ENCODE results near the gene RBP3.
"Not testable (repeated sequence)": the region's sequence is repeated elsewhere in the genome, so short reads cannot be mapped to it uniquely, and the experiment has no call there.

Gene RBP3

GRCh38 chr10:47376522-47377220, 28.5 kb downstream of the RBP3 start:
- DNase-seq, result no peak

GRCh38 chr10:47378183-47378510, 30.0 kb downstream of the RBP3 start:
- DNase-seq, result no peak

- DNase-seq, result no peak
These were observed 30.7 kb downstream of the RBP3 start for GRCh38 chr10:47378606-47379444.

GRCh38 chr10:47379445-47379785, 31.3 kb downstream of the RBP3 start:
- DNase-seq, result no peak

GRCh38 chr10:47379901-47380300, 31.7 kb downstream of the RBP3 start:
- DNase-seq, result no peak

- no peak for DNase-seq
These were observed 32.4 kb downstream of the RBP3 start for GRCh38 chr10:47380341-47381102.

- no peak for DNase-seq
These were observed 32.9 kb downstream of the RBP3 start for GRCh38 chr10:47381103-47381395.

GRCh38 chr10:47381427-47382379, 33.5 kb downstream of the RBP3 start:
- no peak for DNase-seq

- no peak for DNase-seq
These were observed 35.3 kb downstream of the RBP3 start for GRCh38 chr10:47383261-47384147.

- DNase-seq, result no peak
These were observed 36.2 kb downstream of the RBP3 start, which contains the start of gene ZNF488 for GRCh38 chr10:47384148-47384921. ZNF488 (minus strand) TSS chr10:47384293; CDS start chr10:47368829, 15,464 bp downstream.

GRCh38 chr10:47386104-47386503, 37.9 kb downstream of the RBP3 start:
- DNase-seq, result not testable (repeated sequence)

- DNase-seq, result no peak
These were observed 40.7 kb downstream of the RBP3 start for GRCh38 chr10:47388879-47389278.

- no peak for DNase-seq
These were observed 41.5 kb downstream of the RBP3 start for GRCh38 chr10:47389619-47390018.

GRCh38 chr10:47396311-47396717, 48.2 kb downstream of the RBP3 start:
- no peak for DNase-seq

GRCh38 chr10:47397256-47397655, 49.1 kb downstream of the RBP3 start:
- no peak for DNase-seq

- DNase-seq, result no peak
These were observed 52.1 kb downstream of the RBP3 start for GRCh38 chr10:47400251-47400650.

GRCh38 chr10:47400786-47401185, 52.6 kb downstream of the RBP3 start:
- no peak for DNase-seq

- no peak for DNase-seq
These were observed 53.0 kb downstream of the RBP3 start for GRCh38 chr10:47401210-47401609.

GRCh38 chr10:47401874-47402640, 53.9 kb downstream of the RBP3 start:
- DNase-seq, result no peak

Data from GF-D8 (cell line).